AG09309 (cell line): ENCODE data around the gene RPS6KL1.

Source experiments
- DNase-seq: peaks from one replicate; pipeline ENCODE4 v3.0.0-alpha.2; 2010; ENCODE audit warnings: low read depth
- H3K4me3 ChIP-seq: 2 replicates; pipeline ENCODE4 v1.5.1; 2011; ENCODE audit warnings: mild to moderate bottlenecking, low read depth, low read length, moderate library complexity; ENCODE audit not compliant: control insufficient read depth
- TF ChIP-seq, protein P1 (sequence below): IDR thresholded peaks from 2 replicates; pipeline ENCODE4 v1.5.1; 2011; ENCODE audit warnings: mild to moderate bottlenecking, low read depth, low read length, inconsistent platforms; ENCODE audit not compliant: insufficient read depth, control insufficient read depth; ENCODE audit errors: missing control alignments

Gene RPS6KL1

DNA sequence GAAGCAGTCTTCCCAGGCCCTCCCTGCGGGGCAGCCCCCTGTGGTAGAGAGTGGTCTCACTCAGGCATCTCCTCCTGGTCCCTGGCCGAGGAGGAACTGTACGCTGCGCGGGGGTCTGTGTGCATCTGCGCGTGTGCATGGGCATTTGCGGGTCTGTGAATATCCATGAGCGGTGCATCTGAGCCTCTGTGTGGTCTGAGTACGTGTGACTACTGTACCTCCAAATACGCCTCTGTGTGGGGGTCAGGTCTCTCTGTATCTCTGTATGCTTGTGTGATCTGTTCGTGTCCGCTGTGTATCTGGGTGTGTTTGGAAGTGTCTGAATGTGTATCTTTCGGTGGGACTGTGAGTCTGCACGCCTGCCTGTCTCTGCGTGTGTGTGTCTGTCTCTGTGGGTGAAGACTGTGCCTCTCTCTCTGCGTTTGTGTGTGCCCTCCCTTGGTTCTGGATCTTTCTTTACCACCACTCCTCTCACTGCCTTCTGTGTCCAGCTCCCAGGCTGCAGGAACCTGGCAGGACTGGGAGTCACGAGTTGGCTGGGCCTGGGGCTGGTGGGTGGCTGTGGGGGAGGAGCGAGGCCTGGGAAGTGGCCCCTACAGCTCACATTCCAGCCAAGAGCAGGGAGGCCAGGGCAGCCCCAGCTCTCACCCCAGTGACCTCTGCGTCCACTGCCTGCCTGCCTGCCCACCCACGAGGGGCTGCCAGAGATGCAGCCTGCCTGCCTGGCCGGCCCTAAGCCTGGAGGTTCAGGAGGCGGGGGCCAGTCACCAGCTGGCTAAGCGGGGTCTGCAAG, 33.4 kb upstream of the RPS6KL1 start:
- no peak overlapping the region for H3K4me3 ChIP-seq
- DNase-seq = no peak
- TF ChIP-seq, protein P1, sequence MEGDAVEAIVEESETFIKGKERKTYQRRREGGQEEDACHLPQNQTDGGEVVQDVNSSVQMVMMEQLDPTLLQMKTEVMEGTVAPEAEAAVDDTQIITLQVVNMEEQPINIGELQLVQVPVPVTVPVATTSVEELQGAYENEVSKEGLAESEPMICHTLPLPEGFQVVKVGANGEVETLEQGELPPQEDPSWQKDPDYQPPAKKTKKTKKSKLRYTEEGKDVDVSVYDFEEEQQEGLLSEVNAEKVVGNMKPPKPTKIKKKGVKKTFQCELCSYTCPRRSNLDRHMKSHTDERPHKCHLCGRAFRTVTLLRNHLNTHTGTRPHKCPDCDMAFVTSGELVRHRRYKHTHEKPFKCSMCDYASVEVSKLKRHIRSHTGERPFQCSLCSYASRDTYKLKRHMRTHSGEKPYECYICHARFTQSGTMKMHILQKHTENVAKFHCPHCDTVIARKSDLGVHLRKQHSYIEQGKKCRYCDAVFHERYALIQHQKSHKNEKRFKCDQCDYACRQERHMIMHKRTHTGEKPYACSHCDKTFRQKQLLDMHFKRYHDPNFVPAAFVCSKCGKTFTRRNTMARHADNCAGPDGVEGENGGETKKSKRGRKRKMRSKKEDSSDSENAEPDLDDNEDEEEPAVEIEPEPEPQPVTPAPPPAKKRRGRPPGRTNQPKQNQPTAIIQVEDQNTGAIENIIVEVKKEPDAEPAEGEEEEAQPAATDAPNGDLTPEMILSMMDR = no peak

DNA sequence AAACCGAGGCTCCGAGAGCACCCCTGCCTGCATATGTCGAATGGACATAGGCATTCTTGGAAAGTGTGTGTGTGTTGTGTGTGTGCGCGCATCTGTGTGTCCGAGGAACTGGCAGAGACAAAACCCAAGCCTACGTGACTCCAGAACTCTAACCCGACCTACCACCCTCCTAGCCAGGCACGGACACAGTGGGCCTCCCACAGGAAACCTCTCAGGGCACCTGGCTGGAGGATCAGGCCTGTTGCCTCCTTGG, 32.9 kb upstream of the RPS6KL1 start:
- no peak for DNase-seq
- TF ChIP-seq, protein P1 = no peak
- no peak overlapping the region for H3K4me3 ChIP-seq

DNA sequence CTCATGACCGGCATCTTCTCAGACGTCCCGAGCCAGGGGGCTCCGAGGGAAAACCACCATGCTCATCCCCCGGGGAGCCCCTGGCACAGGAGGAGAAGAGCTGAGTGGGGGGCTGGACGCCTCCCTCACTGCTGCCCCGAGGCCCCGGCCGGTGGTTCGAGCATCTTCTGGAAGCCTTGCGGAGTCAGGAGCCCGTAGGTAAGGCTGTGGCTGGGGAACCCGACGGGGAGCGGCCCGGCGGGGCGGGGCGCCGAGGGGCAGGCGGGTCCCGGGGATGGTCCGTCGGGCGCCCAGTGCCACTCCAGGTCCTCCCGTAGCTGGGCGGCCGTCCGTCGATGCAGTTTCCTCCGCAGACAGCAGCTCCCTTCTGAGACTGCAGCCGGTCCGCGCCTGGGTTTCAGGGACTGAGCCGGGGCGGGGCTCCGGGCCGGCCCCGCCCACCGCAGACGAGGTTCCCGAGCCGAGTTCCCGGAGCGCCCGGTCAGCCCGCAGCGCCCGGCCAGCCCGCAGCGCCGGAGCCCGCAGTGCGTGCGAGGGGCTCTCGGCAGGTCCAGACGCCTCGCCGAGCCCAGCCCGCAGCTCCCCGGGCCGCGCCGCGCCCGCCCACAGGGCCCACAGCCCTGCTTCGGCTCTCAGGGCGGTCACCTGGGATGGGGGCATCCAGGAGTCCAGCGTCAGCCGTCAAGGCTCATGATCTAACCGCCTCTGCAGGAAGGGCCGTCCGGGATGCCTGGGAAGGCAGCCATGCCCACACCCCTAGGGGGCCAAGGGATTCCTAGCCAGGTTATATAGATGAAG, 32.4 kb upstream of the RPS6KL1 start, which contains the start of gene PGF:
Gene PGF (minus strand): TSS at position 369 of the 798 bp plus-strand sequence. CDS start 355 bp downstream, at position 14.
- no peak for DNase-seq
- H3K4me3 ChIP-seq = peak within 1 kb of the TSS; percentile 36
- TF ChIP-seq, protein P1 = no peak

DNA sequence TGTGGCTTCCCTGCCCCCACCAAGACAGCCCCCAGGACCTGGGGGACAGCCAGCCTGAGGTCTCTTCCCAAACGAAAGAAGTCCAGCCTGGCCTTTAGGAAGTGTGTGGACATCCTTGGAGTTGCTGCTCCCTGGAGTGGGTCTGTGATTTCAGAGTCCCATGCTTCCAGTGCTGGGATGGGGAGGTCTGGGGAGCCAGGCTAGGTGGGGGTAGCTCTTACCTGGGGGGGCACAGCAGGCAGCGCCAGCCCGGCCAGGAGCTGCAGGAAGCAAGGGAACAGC, 31.8 kb upstream of the RPS6KL1 start:
- DNase-seq = no peak
- TF ChIP-seq, protein P1 = no peak
- peak overlapping the region; percentile 36 for H3K4me3 ChIP-seq

DNA sequence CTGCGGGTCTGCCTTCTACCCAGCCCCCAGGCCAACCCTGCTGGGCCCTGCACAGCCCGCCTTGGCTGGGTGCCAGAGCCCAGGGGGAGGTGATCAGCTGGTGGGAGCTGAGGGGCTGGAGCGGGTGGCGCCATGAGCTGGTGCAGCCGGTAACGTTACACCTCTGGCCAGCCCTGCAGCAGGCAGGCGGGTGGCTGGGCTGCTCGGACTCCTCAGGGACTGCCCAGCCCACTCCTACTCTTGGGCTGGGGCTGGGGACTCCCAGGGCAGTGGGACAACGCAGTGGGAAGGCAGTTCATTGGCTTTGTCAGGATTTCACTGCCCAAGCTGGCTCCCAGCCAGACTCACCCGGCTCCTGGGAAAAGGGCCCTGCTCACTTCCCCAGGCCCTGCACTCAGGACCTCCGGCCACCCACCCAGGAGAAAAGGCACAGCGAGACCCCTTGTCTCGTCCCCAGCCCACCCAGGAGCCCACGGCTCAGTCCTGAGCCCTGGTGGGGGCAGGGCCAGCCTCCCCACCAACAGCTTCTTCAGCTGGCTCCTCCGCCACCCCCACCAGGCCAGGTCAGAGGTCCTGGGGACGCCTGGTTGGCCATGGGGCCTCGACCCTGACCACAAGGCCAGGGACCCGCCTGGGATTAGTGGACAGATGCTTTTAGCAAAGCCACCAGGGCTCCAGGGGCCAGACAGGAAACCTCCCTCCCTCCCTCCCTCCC, 31.3 kb upstream of the RPS6KL1 start:
- no peak overlapping the region for H3K4me3 ChIP-seq
- no peak for DNase-seq
- TF ChIP-seq, protein P1 = no peak

GRCh38 chr14:74953686-74954085, 30.6 kb upstream of the RPS6KL1 start:
- TF ChIP-seq, protein P1 = no peak
- DNase-seq = no peak
- H3K4me3 ChIP-seq = no peak overlapping the region
